ENCODE results near the gene PCDH17. TPM values are rescaled to one million over a fixed set of nuclear protein-coding genes. Genes with fewer than 3 reads are reported as not detected.

The PCDH17 gene
- polyA plus RNA-seq, 3 donors: not detected

- Histone ChIP-seq H2AFZ (ENCODE audit: insufficient read depth, low read depth, low read length, poor library complexity, severe bottlenecking) (no peak overlapping the region), H3K9me3 (replicated peaks in 1 of 2; ENCODE audit: control insufficient read depth in 1 of 2, insufficient read depth in 1 of 2, low read length in 2 of 2) (no peaks in the 10 kb centered on the region), H3K4me1 (ENCODE audit: control insufficient read depth in 1 of 2, insufficient read depth in 2 of 2, low read length in 2 of 2) (no peaks in the 10 kb centered on the region), H4K20me1 (ENCODE audit: insufficient read depth, low read length) (no peaks in the 10 kb centered on the region), H3K4me3 (replicated peaks in 1 of 3; ENCODE audit: low read depth in 2 of 3, low read length in 3 of 3) (no peak overlapping the region), H3K79me2 (ENCODE audit: insufficient read depth, low read length) (no peaks in the 10 kb centered on the region), H3K36me3 (replicated peaks in 1 of 2; ENCODE audit: control insufficient read depth in 1 of 2, insufficient read depth in 2 of 2, low read length in 2 of 2) (no peaks in the 10 kb centered on the region), H3K4me2 (replicated peaks; ENCODE audit: extremely low read depth, low read length, poor library complexity, severe bottlenecking) (no peak overlapping the region), H3K27me3 (ENCODE audit: control insufficient read depth in 2 of 2, insufficient read depth in 2 of 2, low read length in 2 of 2) (no peaks in the 10 kb centered on the region), H3K27ac (ENCODE audit: low read depth in 1 of 2, low read length in 2 of 2) (no peak overlapping the region), H3K9ac (ENCODE audit: insufficient read depth, low read length, poor library complexity, severe bottlenecking) (no peak overlapping the region)
- TF ChIP-seq CTCF (IDR thresholded peaks at IDR 0.05): no peak
- Mint-ChIP-seq H3K9me3 (peaks cover 0 to 6% (median 0%) of the 10 kb centered on the region in 7 donors), H3K36me3 (no peaks in the 10 kb centered on the region), H3K27ac (no peak overlapping the region), H3K4me1 (no peaks in the 10 kb centered on the region), H3K27me3 (ENCODE audit: low read depth in 3 of 3) (peaks cover 0 to 2% (median 0%) of the 10 kb centered on the region in 3 donors), H3K4me3 (no peak overlapping the region)
- DNase-seq: no peak
- 88% methylated on average over 1 of the region's 4 CpGs for WGBS (ENCODE audit: insufficient coverage)
- intact Hi-C loops (cut with micrococcal nuclease): no loop called here
These were observed 33.9 kb downstream of the PCDH17 start for GRCh38 chr13:57665481-57665880.

GRCh38 chr13:57666131-57666953 lies 34.8 kb downstream of the PCDH17 start:
- no peaks in the 10 kb centered on the region for H3K4me1 Mint-ChIP-seq
- H3K79me2 ChIP-seq (ENCODE audit: insufficient read depth, low read length): no peaks in the 10 kb centered on the region
- no peak overlapping the region for H3K27ac ChIP-seq (ENCODE audit: low read depth in 1 of 2, low read length in 2 of 2)
- no peak overlapping the region for H3K9ac ChIP-seq (ENCODE audit: insufficient read depth, low read length, poor library complexity, severe bottlenecking)
- no peak for DNase-seq
- peaks cover 0 to 2% (median 0%) of the 10 kb centered on the region in 3 donors for H3K27me3 Mint-ChIP-seq (ENCODE audit: low read depth in 3 of 3)
- intact Hi-C loops (cut with micrococcal nuclease): no loop called here
- TF ChIP-seq CTCF (IDR thresholded peaks at IDR 0.05): no peak
- H3K36me3 Mint-ChIP-seq: no peaks in the 10 kb centered on the region
- H3K4me3 Mint-ChIP-seq: no peak overlapping the region
- H3K36me3 ChIP-seq (replicated peaks in 1 of 2; ENCODE audit: control insufficient read depth in 1 of 2, insufficient read depth in 2 of 2, low read length in 2 of 2): no peaks in the 10 kb centered on the region
- no peak overlapping the region for H3K4me3 ChIP-seq (replicated peaks in 1 of 3; ENCODE audit: low read depth in 2 of 3, low read length in 3 of 3)
- H3K9me3 Mint-ChIP-seq: peaks cover 0 to 5% (median 0%) of the 10 kb centered on the region in 7 donors
- WGBS (ENCODE audit: insufficient coverage): 85% methylated on average over 3 of the region's 6 CpGs
- H3K9me3 ChIP-seq (replicated peaks in 1 of 2; ENCODE audit: control insufficient read depth in 1 of 2, insufficient read depth in 1 of 2, low read length in 2 of 2): no peaks in the 10 kb centered on the region
- no peak overlapping the region for H2AFZ ChIP-seq (ENCODE audit: insufficient read depth, low read depth, low read length, poor library complexity, severe bottlenecking)
- no peak overlapping the region for H3K4me2 ChIP-seq (replicated peaks; ENCODE audit: extremely low read depth, low read length, poor library complexity, severe bottlenecking)
- H3K4me1 ChIP-seq (ENCODE audit: control insufficient read depth in 1 of 2, insufficient read depth in 2 of 2, low read length in 2 of 2): no peaks in the 10 kb centered on the region
- no peaks in the 10 kb centered on the region for H4K20me1 ChIP-seq (ENCODE audit: insufficient read depth, low read length)
- H3K27ac Mint-ChIP-seq: no peak overlapping the region
- H3K27me3 ChIP-seq (ENCODE audit: control insufficient read depth in 2 of 2, insufficient read depth in 2 of 2, low read length in 2 of 2): no peaks in the 10 kb centered on the region
